Measurements from ENCODE around the gene SKAP2. TPM values are rescaled to one million over a fixed set of nuclear protein-coding genes. Genes with fewer than 3 reads are reported as not detected.

SKAP2 gene
- total RNA-seq, 6 experiments from 2014 or later, result 7.2 to 12.3 (median 9.1) TPM

DNA sequence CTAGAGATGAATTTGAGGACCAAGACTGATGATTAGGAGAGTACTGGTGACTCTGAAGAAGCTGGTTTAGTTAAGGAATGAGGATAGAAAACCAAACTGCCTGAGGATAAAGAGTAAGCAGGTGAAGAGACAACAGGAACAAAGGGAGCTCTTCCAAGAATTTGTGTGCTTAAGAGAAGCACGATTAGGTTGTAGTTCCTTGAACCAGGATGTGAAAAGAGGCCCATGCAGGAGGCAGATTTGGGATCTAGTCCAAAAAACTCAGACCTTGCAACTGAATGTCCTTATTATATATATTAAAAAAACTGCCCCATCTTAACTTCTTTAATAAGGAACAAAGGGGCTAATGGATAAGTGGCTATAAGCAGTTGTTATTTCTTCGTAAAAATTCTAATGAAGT is 150.4 kb downstream of the SKAP2 start:
- Mint-ChIP-seq H3K27ac (no peak overlapping the region), H3K9me3 (no peaks in the 10 kb centered on the region), H3K27me3 (ENCODE audit: insufficient read depth) (no peaks in the 10 kb centered on the region), H3K4me1 (ENCODE audit: low read depth) (0 out of 2 replicates have a peak, but pooled peaks cover under 1% of the 10 kb centered on the region), H3K36me3 (ENCODE audit: low read depth) (no peaks in the 10 kb centered on the region), H3K4me3 (no peak overlapping the region)
- TF ChIP-seq CTCF (IDR thresholded peaks at IDR 0.05), result no peak
- no peak for DNase-seq

DNA sequence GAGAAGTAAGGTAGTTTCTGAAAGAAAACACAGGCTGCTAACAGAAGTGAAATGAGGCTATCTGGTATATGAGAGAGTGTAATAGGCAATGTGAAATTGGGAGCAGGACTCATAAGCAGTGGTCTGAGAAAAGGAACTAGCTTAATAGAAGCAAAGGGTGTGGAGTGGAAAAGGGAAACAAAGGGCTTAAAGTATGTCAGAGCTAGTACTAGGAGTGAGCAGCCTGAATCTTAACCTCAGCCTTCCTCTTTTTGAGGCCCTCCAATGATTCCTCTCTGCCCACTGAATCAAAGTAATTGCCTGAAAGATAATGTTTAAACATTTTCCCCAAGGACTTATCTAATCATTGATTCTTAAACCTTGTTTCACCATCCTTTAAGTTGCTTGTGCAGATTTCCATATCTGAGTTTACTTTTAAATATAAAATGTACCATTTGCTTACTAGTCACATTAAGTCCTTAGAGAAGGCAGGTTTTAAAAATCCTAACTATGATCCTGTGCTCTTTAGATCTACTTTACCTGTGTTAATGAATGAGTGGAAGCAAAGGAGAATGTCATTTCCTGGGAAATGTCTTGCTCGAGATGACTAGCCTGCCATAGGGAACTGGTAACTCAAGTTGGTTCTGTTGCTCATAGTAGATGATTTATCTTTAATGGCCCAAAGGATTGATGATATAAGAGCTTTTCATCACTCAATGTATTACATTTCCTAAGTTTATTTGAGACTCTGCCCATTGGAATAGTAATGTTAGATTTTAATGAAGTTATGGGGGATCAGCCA is 155.0 kb downstream of the SKAP2 start:
- Mint-ChIP-seq H3K27me3 (ENCODE audit: insufficient read depth) (no peaks in the 10 kb centered on the region), H3K9me3 (no peaks in the 10 kb centered on the region), H3K27ac (no peak overlapping the region), H3K36me3 (ENCODE audit: low read depth) (no peaks in the 10 kb centered on the region), H3K4me1 (ENCODE audit: low read depth) (peaks cover 23% of the 10 kb centered on the region), H3K4me3 (no peak overlapping the region)
- no peak for DNase-seq
- no peak for TF ChIP-seq CTCF (IDR thresholded peaks at IDR 0.05)

DNA sequence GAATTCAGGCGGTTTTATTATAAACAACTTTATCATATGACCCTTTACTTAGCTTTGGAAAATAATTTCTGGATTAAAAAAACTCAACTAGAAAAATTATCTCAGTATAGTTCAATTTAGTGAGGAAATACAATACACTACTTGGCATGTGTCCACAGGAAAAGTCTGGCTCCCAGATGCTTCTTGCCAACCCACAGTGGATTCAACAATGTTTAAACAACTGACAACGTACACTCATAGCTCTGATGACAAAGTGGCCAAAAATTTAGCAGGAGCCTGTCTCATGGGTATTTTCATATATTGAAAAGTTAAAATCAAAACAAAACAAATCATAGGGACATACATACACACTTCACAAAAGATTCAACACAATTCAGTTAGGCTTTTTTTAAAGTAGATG is 158.8 kb downstream of the SKAP2 start:
- peak overlapping the region; percentile 25; the same call in 1 of the 2 replicates for H3K27ac Mint-ChIP-seq

DNA sequence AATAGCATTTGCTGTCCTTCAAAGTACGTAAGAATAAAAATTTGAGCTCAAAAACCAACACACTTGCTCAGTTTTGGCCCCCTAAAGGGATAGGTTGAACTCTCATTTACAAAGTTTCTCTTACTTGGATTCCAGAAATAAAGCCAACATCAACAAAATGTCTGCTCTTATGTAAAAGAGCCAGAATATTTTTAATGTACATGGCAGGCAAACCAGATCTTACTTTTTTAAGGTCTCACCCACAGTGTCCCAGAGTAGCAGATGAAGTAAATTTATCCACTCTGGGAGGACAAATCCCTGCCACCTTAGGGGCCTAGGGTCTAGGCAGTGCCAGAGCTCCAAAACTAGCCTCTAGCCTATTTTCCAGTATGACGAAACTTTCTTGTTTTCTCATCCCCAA is 159.6 kb downstream of the SKAP2 start:
- Mint-ChIP-seq H3K36me3 (ENCODE audit: low read depth) (no peaks in the 10 kb centered on the region), H3K27me3 (ENCODE audit: insufficient read depth) (no peaks in the 10 kb centered on the region), H3K27ac (no peak overlapping the region), H3K4me3 (no peak overlapping the region), H3K9me3 (no peaks in the 10 kb centered on the region), H3K4me1 (ENCODE audit: low read depth) (peaks cover 29% of the 10 kb centered on the region)
- no peak for TF ChIP-seq CTCF (IDR thresholded peaks at IDR 0.05)
- no peak for DNase-seq

More for the DNA sequence above, 158.8 kb downstream of the SKAP2 start:
- 0 out of 2 replicates have a peak overlapping the region, but pooled peaks have one; percentile 15 for H3K4me3 Mint-ChIP-seq
- H3K36me3 Mint-ChIP-seq (ENCODE audit: low read depth), result no peaks in the 10 kb centered on the region
- TF ChIP-seq CTCF (IDR thresholded peaks at IDR 0.05), result no peak
- DNase-seq, result peak; percentile 89
- H3K4me1 Mint-ChIP-seq (ENCODE audit: low read depth), result peaks cover 29% of the 10 kb centered on the region
- no peaks in the 10 kb centered on the region for H3K27me3 Mint-ChIP-seq (ENCODE audit: insufficient read depth)
- H3K9me3 Mint-ChIP-seq, result no peaks in the 10 kb centered on the region

GRCh38 chr7:26704036-26704435 is 160.4 kb downstream of the SKAP2 start:
- no peak for DNase-seq
- Mint-ChIP-seq H3K9me3 (no peaks in the 10 kb centered on the region), H3K27ac (no peak overlapping the region), H3K36me3 (ENCODE audit: low read depth) (no peaks in the 10 kb centered on the region), H3K27me3 (ENCODE audit: insufficient read depth) (no peaks in the 10 kb centered on the region), H3K4me3 (no peak overlapping the region), H3K4me1 (ENCODE audit: low read depth) (peaks cover 29% of the 10 kb centered on the region)
- no peak for TF ChIP-seq CTCF (IDR thresholded peaks at IDR 0.05)
